ENCODE measurements around the gene ZNF619.

The ZNF619 gene

GRCh38 chr3:40465111-40465407 is 11.9 kb upstream of the ZNF619 start:
- no peak for DNase-seq (ENCODE audit: low read depth in 2 of 2)

- DNase-seq (ENCODE audit: low read depth in 2 of 2), result no peak
Measured at GRCh38 chr3:40465456-40465855, 11.5 kb upstream of the ZNF619 start.

- no peak for DNase-seq (ENCODE audit: low read depth in 2 of 2)
Measured at GRCh38 chr3:40468018-40468417, 8.9 kb upstream of the ZNF619 start.

- no peak for DNase-seq (ENCODE audit: low read depth in 2 of 2)
Measured at GRCh38 chr3:40470701-40471100, 6.2 kb upstream of the ZNF619 start.

- no peak for DNase-seq (ENCODE audit: low read depth in 2 of 2)
Measured at GRCh38 chr3:40477666-40478065, 744 bp downstream of the ZNF619 start.

GRCh38 chr3:40487172-40487571 is 10.2 kb downstream of the ZNF619 start:
- DNase-seq (ENCODE audit: low read depth in 2 of 2), result no peak

- DNase-seq (ENCODE audit: low read depth in 2 of 2), result no peak
Measured at GRCh38 chr3:40490916-40491315, 14.0 kb downstream of the ZNF619 start.

- DNase-seq (ENCODE audit: low read depth in 2 of 2), result no peak
Measured at GRCh38 chr3:40494698-40495097, 17.8 kb downstream of the ZNF619 start.

GRCh38 chr3:40497288-40497687 is 20.4 kb downstream of the ZNF619 start:
- DNase-seq (ENCODE audit: low read depth in 2 of 2), result no peak

- no peak for DNase-seq (ENCODE audit: low read depth in 2 of 2)
Measured at GRCh38 chr3:40499952-40500351, 23.0 kb downstream of the ZNF619 start.

- DNase-seq (ENCODE audit: low read depth in 2 of 2), result no peak
Measured at GRCh38 chr3:40502034-40502433, 25.1 kb downstream of the ZNF619 start.

GRCh38 chr3:40504636-40505430 is 27.9 kb downstream of the ZNF619 start:
- DNase-seq (ENCODE audit: low read depth in 2 of 2), result no peak

GRCh38 chr3:40505599-40506462 is 28.9 kb downstream of the ZNF619 start, which contains the start of gene ZNF620:
Gene ZNF620, plus strand, starts transcription at chr3:40506039. Its CDS starts 314 bp downstream, at chr3:40506353.
- peak; percentile 26 to 38 for DNase-seq (ENCODE audit: low read depth in 2 of 2)

GRCh38 chr3:40511031-40511718 is 34.3 kb downstream of the ZNF619 start:
- DNase-seq (ENCODE audit: low read depth in 2 of 2), result no peak

- no peak for DNase-seq (ENCODE audit: low read depth in 2 of 2)
Measured at GRCh38 chr3:40516201-40516600, 39.3 kb downstream of the ZNF619 start.

GRCh38 chr3:40518067-40518466 is 41.1 kb downstream of the ZNF619 start:
- DNase-seq (ENCODE audit: low read depth in 2 of 2), result no peak

GRCh38 chr3:40518848-40519247 is 41.9 kb downstream of the ZNF619 start:
- no peak for DNase-seq (ENCODE audit: low read depth in 2 of 2)

GRCh38 chr3:40521254-40521653 is 44.3 kb downstream of the ZNF619 start:
- DNase-seq (ENCODE audit: low read depth in 2 of 2), result no peak

- DNase-seq (ENCODE audit: low read depth in 2 of 2), result no peak
Measured at GRCh38 chr3:40523781-40524180, 46.9 kb downstream of the ZNF619 start.

- DNase-seq (ENCODE audit: low read depth in 2 of 2), result no peak
Measured at GRCh38 chr3:40524222-40524567, 47.3 kb downstream of the ZNF619 start.

GRCh38 chr3:40524568-40525285 is 47.8 kb downstream of the ZNF619 start, which contains the start of gene ZNF621:
Gene ZNF621, plus strand, starts transcription at chr3:40524960. Its CDS starts 881 bp downstream, at chr3:40525841.
- DNase-seq (ENCODE audit: low read depth in 2 of 2), result peak; percentile 78 to 80

GRCh38 chr3:40528426-40528825 is 51.5 kb downstream of the ZNF619 start:
- DNase-seq (ENCODE audit: low read depth in 2 of 2), result no peak

Data from stimulated activated CD4-positive, alpha-beta T cell treated with anti-CD3 and anti-CD28 coated beads, Interleukin-4, amount 100 ng/mL, for 48 hours (primary cell).